GM06990 (cell line): ENCODE measurements around the gene PRDM15.

Experiments
- DNase-seq: peaks from one replicate; pipeline ENCODE4 v3.0.0-alpha.2; 2011; ENCODE audit not compliant: insufficient read length; ENCODE audit errors: extremely low read depth
- H3K27me3 ChIP-seq: replicated peaks from 2 replicates; pipeline ENCODE4 v1.6.0; 2011; ENCODE audit warnings: low read length; ENCODE audit not compliant: control insufficient read depth, insufficient read depth
- H3K36me3 ChIP-seq: 2 replicates; pipeline ENCODE4 v1.5.1; 2011; ENCODE audit warnings: low read length; ENCODE audit not compliant: control insufficient read depth, insufficient read depth
- H3K4me3 ChIP-seq: replicated peaks from 2 replicates; pipeline ENCODE4 v1.5.1; 2011; ENCODE audit warnings: low read depth, mild to moderate bottlenecking, control low read depth, low read length
- CTCF ChIP-seq: IDR thresholded peaks from 2 replicates; pipeline ENCODE4 v1.5.1; 2011; ENCODE audit warnings: low read length, control low read depth, mild to moderate bottlenecking, inconsistent platforms; ENCODE audit not compliant: insufficient read depth, poor library complexity, severe bottlenecking

The PRDM15 gene

GRCh38 chr21:41888749-41889376, 9.7 kb upstream of the PRDM15 start:
- no peak for TF ChIP-seq CTCF
- H3K27me3 ChIP-seq, result no peaks in the 10 kb centered on the region
- no peak for DNase-seq
- peaks cover 4% of the 10 kb centered on the region for H3K36me3 ChIP-seq
- no peak overlapping the region for H3K4me3 ChIP-seq

- H3K36me3 ChIP-seq, result peaks cover 4% of the 10 kb centered on the region
Measured at GRCh38 chr21:41887667-41888066, 8.5 kb upstream of the PRDM15 start.

GRCh38 chr21:41886328-41886727, 7.2 kb upstream of the PRDM15 start:
- no peak for DNase-seq
- Histone ChIP-seq H3K4me3 (no peak overlapping the region), H3K27me3 (no peaks in the 10 kb centered on the region), H3K36me3 (peaks cover 3% of the 10 kb centered on the region)
- no peak for TF ChIP-seq CTCF

More at GRCh38 chr21:41887667-41888066, 8.5 kb upstream of the PRDM15 start:
- no peaks in the 10 kb centered on the region for H3K27me3 ChIP-seq
- no peak for TF ChIP-seq CTCF
- no peak overlapping the region for H3K4me3 ChIP-seq
- no peak for DNase-seq

GRCh38 chr21:41885341-41886024, 6.3 kb upstream of the PRDM15 start:
- H3K36me3 ChIP-seq, result peaks cover 3% of the 10 kb centered on the region
- TF ChIP-seq CTCF, result no peak
- no peaks in the 10 kb centered on the region for H3K27me3 ChIP-seq
- DNase-seq, result no peak
- H3K4me3 ChIP-seq, result no peak overlapping the region

GRCh38 chr21:41884501-41885030, 5.4 kb upstream of the PRDM15 start:
- Histone ChIP-seq H3K27me3 (no peaks in the 10 kb centered on the region), H3K36me3 (peaks cover 3% of the 10 kb centered on the region), H3K4me3 (no peak overlapping the region)
- TF ChIP-seq CTCF, result no peak
- no peak for DNase-seq
